Stimulated activated CD8-positive, alpha-beta memory T cell treated with anti-CD3 and anti-CD28 coated beads, Interleukin-12 subunit alpha, Interleukin-12 subunit beta, amount 100 ng/mL, for 24 hours (primary cell): ENCODE measurements around the gene GTF2E1.

Experiments
- DNase-seq: peaks from one replicate; pipeline ENCODE4 v3.0.0-alpha.2; 2020; ENCODE audit errors: extremely low read depth

The GTF2E1 gene

DNA sequence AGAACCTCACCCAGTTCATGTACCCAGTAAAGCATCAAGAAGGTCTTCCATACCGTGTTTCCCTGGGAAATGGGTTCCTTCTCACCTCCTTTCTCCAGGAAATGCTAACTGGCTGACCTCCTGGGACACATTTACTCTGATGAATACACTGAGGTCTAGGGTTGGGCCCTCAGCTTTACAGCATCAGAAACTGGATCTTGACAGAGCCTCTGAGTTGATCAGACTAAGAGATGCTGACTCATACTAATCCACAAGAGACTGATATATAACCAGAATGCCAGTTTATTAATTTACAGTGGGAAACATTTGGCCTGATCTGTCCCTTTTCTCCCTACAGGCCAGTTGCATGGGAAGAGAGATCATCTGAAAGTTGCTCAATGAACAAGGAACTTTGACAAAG is 55.8 kb downstream of the GTF2E1 start:
- DNase-seq: no peak

DNA sequence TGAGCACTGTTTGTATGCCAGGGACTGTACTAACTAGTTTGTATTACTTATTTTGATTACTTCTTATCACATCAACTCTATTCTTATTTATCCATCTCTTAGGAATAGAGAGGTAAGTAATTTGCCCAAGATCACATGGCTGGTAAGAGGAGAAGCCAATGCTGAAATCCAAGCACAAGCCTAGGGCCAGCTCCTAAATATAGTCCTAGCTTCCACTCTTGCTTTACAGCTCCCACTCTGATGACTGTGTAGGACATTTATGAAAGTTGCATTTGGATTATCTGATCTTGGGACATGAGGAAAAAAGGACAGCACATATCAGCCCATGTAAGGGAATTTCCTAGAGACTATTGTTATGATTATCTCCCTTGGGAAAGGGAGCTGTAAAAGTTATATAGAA is 58.1 kb downstream of the GTF2E1 start:
- no peak for DNase-seq

DNA sequence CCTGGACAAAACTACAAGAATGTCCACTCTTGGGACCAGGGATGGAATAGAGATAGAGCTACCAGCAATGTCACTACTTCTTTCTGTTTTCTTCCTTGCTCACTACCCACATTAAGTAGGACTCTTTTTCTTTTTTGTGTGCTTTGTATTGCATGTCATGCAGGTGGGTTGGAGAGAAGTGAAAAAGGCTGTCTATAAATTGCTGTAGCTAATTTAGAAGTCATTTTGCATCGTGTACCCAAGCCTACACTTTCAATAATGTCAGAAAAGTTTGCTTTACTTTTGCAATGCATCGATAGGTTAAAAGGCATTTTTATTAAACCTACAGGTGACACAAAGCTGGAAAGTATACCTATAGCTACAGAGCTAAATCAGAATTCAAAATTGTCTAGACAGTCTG is 58.9 kb downstream of the GTF2E1 start:
- DNase-seq: no peak

DNA sequence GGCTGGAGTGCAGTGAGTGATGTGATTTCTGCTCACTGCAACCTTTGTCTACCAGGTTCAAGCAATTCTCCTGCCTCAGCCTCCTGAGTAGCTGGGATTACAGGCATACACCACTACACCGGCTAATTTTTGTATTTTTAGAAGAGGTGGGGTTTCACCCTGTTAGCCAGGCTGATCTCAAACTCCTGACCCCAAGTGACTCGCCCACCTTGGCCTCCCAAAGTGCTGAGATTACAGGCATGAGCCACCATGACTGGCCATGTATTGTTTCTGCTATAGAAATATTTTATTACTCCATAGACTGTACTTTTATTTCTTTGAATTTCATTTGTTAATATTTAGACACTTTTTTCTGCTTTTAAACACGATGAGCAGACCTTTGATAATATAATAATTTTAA is 60.4 kb downstream of the GTF2E1 start:
- DNase-seq: no peak

DNA sequence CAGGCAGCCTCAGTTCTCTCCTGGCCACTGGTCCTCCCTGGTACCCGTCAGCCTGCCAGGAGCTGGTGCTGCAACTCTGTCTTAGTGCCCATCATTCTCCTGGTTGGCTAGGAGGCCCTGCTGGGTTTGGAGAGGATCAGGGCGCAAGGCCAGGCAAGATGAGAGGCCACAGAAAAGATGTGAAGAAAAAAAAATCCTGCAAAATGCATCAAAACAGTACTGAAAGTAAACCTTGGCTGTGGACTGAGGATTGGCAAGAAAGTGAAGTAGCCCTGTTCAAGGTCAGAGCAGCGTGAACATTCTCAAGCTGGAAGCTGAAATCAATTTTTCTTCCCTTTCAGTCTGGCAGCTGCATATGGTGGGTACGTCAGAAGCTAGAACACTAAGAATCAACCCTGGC is 74.2 kb downstream of the GTF2E1 start:
- DNase-seq: no peak

DNA sequence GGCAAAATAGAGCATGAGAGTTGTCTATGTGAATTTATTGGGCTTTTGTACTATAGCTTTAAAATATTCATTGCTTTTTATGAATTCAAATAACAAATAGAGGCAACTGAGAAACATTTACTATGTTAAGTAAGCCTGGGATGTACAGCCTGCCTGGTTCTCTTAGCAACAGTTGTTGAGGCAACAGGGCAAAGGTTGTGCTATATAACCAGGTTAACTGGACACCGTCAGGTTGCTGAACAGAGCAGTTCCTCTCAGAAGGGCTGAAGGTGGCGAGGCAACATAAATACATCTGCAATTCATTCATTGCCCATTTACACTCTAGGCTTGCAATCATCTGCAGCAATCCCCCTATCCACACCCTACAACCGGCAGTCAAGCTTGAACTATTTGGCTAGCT is 78.2 kb downstream of the GTF2E1 start:
- no peak for DNase-seq

DNA sequence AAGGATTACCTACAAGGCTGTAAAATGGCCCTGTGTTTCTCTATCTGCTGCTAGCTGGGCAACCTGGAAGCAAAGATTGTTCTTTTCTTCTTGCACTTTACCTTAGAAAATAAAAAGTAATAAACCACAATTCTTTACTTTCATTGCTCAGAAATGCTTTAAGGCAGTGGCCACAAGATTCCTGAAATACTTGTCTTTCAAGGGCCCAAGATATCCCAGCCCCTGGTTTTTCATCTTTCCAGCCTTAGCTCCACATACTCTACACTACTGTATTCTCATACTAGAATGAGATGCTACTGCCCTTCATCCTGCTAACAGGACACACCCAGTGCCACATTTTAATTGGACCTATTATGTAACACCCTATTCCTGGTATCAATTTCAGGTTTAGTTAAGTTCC is 78.9 kb downstream of the GTF2E1 start:
- no peak for DNase-seq

DNA sequence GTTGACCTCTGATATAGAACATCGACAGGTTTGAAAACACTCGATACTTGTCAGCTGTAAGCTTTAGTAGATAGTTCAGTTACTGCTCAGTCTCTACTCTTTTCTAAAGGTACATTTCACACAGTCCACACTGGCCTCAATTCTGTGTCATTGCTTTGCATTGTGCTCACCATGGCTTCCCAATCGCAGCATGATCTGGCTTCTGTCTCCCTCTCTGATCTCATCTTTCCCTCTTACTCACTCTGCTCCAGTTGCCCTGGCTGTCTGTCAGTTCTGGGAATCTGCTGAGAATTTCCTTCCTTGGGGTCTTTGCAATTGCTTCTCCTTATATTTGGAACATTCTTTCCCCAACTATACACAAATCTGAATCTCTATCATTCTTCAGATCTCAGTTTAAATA is 80.6 kb downstream of the GTF2E1 start:
- DNase-seq: no peak

DNA sequence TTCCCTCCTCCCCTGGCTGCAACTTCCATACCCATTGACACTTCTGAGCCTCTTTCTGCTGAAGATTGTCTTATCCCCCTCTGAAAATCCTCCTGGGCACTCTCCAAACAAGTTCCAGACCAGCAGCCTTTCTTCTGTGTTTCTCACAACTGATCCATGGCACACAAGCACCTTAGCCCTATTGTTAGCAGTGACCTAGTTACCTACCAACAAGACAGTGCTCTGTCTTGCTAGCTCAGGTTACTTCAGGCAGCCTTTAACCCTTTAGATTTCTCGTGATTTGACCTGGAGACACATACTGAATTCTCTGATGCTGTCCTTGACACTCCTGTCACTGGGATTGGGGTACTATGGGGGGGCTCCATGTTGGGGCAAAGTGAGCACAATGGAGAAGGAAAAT is 82.1 kb downstream of the GTF2E1 start:
- no peak for DNase-seq

DNA sequence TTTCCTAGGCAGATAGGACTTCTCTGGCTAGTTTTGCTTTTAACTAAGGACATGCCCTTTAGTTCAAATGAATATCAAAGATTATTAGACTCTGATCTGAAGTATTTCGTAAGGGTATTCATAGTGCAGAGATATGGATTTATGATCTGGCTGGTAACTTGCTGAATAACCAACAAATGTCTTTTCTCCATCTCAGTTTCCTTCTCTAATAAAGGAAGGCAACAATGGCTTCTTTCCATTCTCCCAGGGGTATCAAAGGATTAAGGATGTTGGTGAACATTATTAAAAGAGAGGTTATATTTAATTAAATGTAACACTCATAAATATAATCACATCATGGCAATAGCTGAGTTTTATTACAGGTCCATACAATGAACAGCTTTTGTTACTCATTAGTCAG is 86.3 kb downstream of the GTF2E1 start:
- DNase-seq: no peak

DNA sequence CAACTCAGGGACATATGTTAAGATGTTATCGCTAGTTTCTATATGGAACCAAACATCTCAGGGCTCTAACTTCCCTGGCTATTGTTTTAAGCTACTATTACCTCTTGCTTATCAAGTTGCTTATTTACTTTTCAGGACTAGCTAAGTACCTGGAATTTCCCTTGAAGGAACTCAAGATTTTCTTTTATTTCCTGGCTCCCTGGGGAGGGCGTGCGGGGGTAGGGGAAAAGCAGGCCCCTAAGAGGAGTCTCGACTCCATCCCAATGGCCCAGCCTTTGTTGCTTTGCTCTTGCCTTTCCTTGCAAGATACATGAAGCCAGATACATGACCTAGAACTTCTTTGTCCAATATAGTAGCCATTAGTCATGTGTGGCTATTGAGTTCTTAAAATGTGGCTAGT is 88.5 kb downstream of the GTF2E1 start:
- no peak for DNase-seq
